B cell (primary cell): ENCODE data around the gene UBE2G2. TPM values are rescaled to one million over a fixed set of nuclear protein-coding genes. Genes with fewer than 3 reads are reported as not detected.

ENCODE experiments used
- ATAC-seq: fragments of 200-7000 bp; cut with Tn5 transposase; one replicate; pipeline ENCODE4 v1.10.0; 2021; ENCODE audit warnings: low read depth, mild to moderate bottlenecking, moderate number of reproducible peaks, moderate library complexity
- CTCF ChIA-PET: fragments of 350-600 bp; sonication (Branson Sonifier 250); formaldehyde crosslinking; loops from one replicate; lab custom pipeline; 2021; ENCODE audit warnings: antibody characterized with exemption, inconsistent platforms; lab: Charles Lee
- POLR2A ChIA-PET: fragments of 350-600 bp; sonication (Branson Sonifier 250); formaldehyde crosslinking; loops from one replicate; lab custom pipeline; 2021; ENCODE audit warnings: antibody characterized with exemption; lab: Charles Lee
- DNase-seq: peaks from one replicate; pipeline ENCODE4 v3.0.0; 2013
- H2AFZ ChIP-seq: 2 replicates; pipeline ENCODE4 v1.6.1; 2012; ENCODE audit warnings: mild to moderate bottlenecking, low read depth, low read length; ENCODE audit not compliant: insufficient read depth, poor library complexity, severe bottlenecking
- H3K27ac ChIP-seq, 2 donors: 1 replicate in 1 of 2; 2 replicates in 1 of 2; pipeline ENCODE4 v1.5.1; 2012 to 2013; ENCODE audit warnings: low read length in 2 of 2, mild to moderate bottlenecking in 2 of 2, moderate library complexity in 1 of 2
- H3K27me3 ChIP-seq, 4 experiments: fragments of 200-600 bp in 1 of 4; sonication (generic) in 1 of 4; replicated peaks in 1 of 4; 1 replicate in 2 of 4; 2 replicates in 2 of 4; pipeline versions ENCODE4 v1.6.1 to v1.7.0; 2013 to 2016; ENCODE audit warnings: low read length in 3 of 4, mild to moderate bottlenecking in 2 of 4, mixed read lengths in 1 of 4, moderate library complexity in 1 of 4; ENCODE audit not compliant: insufficient read depth in 4 of 4, control insufficient read depth in 3 of 4; ENCODE audit errors: control extremely low read depth in 1 of 4
- H3K36me3 ChIP-seq, 2 experiments: replicated peaks in 1 of 2; 1 replicate in 1 of 2; 2 replicates in 1 of 2; pipeline versions ENCODE4 v1.6.1 to v1.7.1; 2013; ENCODE audit warnings: low read length in 1 of 2; ENCODE audit not compliant: insufficient read depth in 2 of 2, control insufficient read depth in 1 of 2; ENCODE audit errors: control extremely low read depth in 1 of 2, extremely low read depth in 1 of 2
- H3K4me1 ChIP-seq, 2 donors: fragments of 200-600 bp in 1 of 2; sonication (generic) in 1 of 2; 1 replicate in 1 of 2; 2 replicates in 1 of 2; pipeline versions ENCODE4 v1.5.1 to v1.6.1; 2013 to 2017; ENCODE audit warnings: low read length in 2 of 2; ENCODE audit not compliant: control insufficient read depth in 2 of 2, insufficient read depth in 2 of 2
- H3K4me2 ChIP-seq: replicated peaks from 2 replicates; pipeline ENCODE3; 2012; ENCODE audit warnings: mild to moderate bottlenecking, low read depth, low read length; ENCODE audit not compliant: poor library complexity, severe bottlenecking
- H3K4me3 ChIP-seq, 5 experiments: fragments of 200-600 bp in 1 of 5; sonication (generic) in 1 of 5; 1 replicate in 3 of 5; 2 replicates in 2 of 5; pipeline versions ENCODE4 v1.5.1 to v1.7.0; 2011 to 2016; ENCODE audit warnings: low read length in 4 of 5, mild to moderate bottlenecking in 4 of 5, low read depth in 2 of 5, control low read depth in 1 of 5, moderate library complexity in 1 of 5; ENCODE audit not compliant: insufficient read depth in 1 of 5; ENCODE audit errors: control extremely low read depth in 1 of 5, extremely low read depth in 1 of 5
- H3K79me2 ChIP-seq: fragments of 200-600 bp; sonication (generic); one replicate; pipeline ENCODE4 v1.6.0; 2016; ENCODE audit warnings: low read length; ENCODE audit not compliant: control insufficient read depth, insufficient read depth
- H3K9ac ChIP-seq: fragments of 200-600 bp; sonication (generic); 2 replicates; pipeline ENCODE4 v1.6.1; 2017; ENCODE audit warnings: mild to moderate bottlenecking, low read length, moderate library complexity
- H3K9me3 ChIP-seq, 3 donors: one replicate each; pipeline versions ENCODE4 v1.6.1 to v1.7.1; 2013; ENCODE audit warnings: low read length in 2 of 3; ENCODE audit not compliant: control insufficient read depth in 2 of 3, insufficient read depth in 1 of 3; ENCODE audit errors: control extremely low read depth in 1 of 3
- H4K20me1 ChIP-seq: 2 replicates; pipeline ENCODE4 v1.6.0; 2012; ENCODE audit warnings: mild to moderate bottlenecking, low read length; ENCODE audit not compliant: insufficient read depth, control insufficient read depth, poor library complexity, severe bottlenecking
- H3K27ac Mint-ChIP-seq: one replicate; pipeline ENCODE4 v1.8.0; 2021; ENCODE audit warnings: mixed read lengths
- H3K27me3 Mint-ChIP-seq: one replicate; pipeline ENCODE4 v1.8.0; 2021; ENCODE audit warnings: mixed read lengths
- H3K4me1 Mint-ChIP-seq: one replicate; pipeline ENCODE4 v1.8.0; 2021; ENCODE audit warnings: mixed read lengths
- H3K4me3 Mint-ChIP-seq: one replicate; pipeline ENCODE4 v1.8.0; 2021; ENCODE audit warnings: mixed read lengths
- H3K9me3 Mint-ChIP-seq: one replicate; pipeline ENCODE4 v1.8.0; 2022; ENCODE audit warnings: mixed read lengths; ENCODE audit not compliant: insufficient read depth
- EZH2 ChIP-seq: IDR thresholded peaks from 2 replicates; pipeline ENCODE4 v1.6.1; 2012; ENCODE audit warnings: borderline replicate concordance, low read depth, mild to moderate bottlenecking, moderate library complexity, low read length; ENCODE audit not compliant: insufficient read depth, poor library complexity, severe bottlenecking
- WGBS: methylation state at CpG from one replicate; pipeline ENCODE4 v1.1.5; 2013; ENCODE audit warnings: missing lambda C conversion rate; ENCODE audit not compliant: insufficient coverage; 5-methylcytosine and 5-hydroxymethylcytosine counted together
- intact Hi-C: fragments of 100-400 bp; cut with micrococcal nuclease; formaldehyde crosslinking; loops from one replicate; pipeline ENCODE4 v1.10.0; 2022
- polyA plus RNA-seq: library from polyadenylated mRNA; depleted of rRNA; stranded (reverse); fragments of >200 nt; gene quantifications from 2 replicates; pipeline ENCODE4 v1.2.3, GENCODE V29; 2012
- total RNA-seq, 2 donors: library from RNA; stranded (reverse); fragments of 120-200 nt in 1 of 2; gene quantifications; 1 replicate in 1 of 2; 2 replicates in 1 of 2; pipeline versions ENCODE4 v1.2.3 to v1.2.4, GENCODE V29; 2013 to 2022
- TF ChIP-seq, protein P1 (sequence below): fragments of 200-600 bp; IDR thresholded peaks from one replicate; pipeline ENCODE4 v1.8.0; 2022; ENCODE audit warnings: antibody characterized with exemption, mild to moderate bottlenecking

Gene UBE2G2
- total and polyA plus RNA-seq, 2 donors (not counting 1 experiment from before 2014, with no cell fraction given) = 96.4 to 109 TPM

DNA sequence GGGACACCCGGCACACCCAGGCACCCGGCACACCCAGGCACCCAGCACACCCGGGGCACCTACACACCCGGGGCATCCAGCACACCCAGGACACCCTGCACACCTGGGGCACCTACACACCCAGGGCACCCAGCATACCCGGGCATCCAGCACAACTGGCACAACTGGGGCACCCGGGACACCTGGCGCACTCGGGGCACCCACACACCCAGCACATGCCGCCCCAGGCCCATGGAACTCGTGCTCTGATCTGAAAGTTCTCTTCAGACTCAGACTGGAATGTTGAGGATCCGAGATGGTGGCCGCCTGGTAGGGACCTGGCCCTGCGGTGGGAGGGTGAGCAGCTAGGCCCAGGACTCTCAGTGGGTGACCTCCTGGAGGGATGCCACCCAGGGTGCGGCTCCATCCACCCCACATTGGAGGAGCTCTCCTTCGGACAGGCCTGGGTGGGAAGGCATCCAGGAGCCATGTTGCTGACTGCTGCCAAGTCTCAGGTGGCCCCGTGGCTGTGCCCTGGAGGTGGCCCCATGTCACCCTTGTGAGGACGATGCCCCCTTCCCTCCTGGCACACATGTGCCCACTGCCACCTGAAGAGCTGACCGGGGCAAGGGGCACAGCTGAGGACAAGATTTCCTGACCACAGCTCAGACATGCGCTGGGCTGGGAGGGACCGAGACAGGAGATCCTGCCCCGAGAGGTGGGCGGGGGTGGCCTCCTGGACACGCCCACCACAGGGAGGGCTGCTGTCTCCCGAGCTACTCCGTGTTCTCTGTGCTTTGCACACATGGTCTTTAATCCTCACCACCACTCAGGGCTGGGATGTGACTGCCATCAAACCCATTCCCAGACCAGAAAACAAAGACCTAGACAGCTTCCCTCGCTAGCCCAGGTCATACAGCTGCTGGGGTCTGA, 37.0 kb downstream of the UBE2G2 start:
- H3K9me3 Mint-ChIP-seq = no peaks in the 10 kb centered on the region
- 84% methylated on average over 26 of the region's 26 CpGs for WGBS
- no peaks in the 10 kb centered on the region for H4K20me1 ChIP-seq
- no peak overlapping the region for H2AFZ ChIP-seq
- peaks cover 5% of the 10 kb centered on the region for H3K4me1 Mint-ChIP-seq
- peaks cover 0 to 5% of the 10 kb centered on the region in 2 donors for H3K4me1 ChIP-seq
- H3K9ac ChIP-seq = no peak overlapping the region
- H3K27me3 ChIP-seq = no peaks in the 10 kb centered on the region
- H3K36me3 ChIP-seq = no peaks in the 10 kb centered on the region
- ChIA-PET POLR2A (no interaction called here), CTCF (no interaction called here)
- no peaks in the 10 kb centered on the region for H3K27me3 Mint-ChIP-seq
- H3K4me3 Mint-ChIP-seq = no peak overlapping the region
- intact Hi-C loops = no loop called here
- ATAC-seq = no peak
- no peaks in the 10 kb centered on the region for H3K9me3 ChIP-seq
- no peak overlapping the region for H3K27ac Mint-ChIP-seq
- no peak overlapping the region for H3K27ac ChIP-seq
- no peak for TF ChIP-seq EZH2
- TF ChIP-seq, protein P1, sequence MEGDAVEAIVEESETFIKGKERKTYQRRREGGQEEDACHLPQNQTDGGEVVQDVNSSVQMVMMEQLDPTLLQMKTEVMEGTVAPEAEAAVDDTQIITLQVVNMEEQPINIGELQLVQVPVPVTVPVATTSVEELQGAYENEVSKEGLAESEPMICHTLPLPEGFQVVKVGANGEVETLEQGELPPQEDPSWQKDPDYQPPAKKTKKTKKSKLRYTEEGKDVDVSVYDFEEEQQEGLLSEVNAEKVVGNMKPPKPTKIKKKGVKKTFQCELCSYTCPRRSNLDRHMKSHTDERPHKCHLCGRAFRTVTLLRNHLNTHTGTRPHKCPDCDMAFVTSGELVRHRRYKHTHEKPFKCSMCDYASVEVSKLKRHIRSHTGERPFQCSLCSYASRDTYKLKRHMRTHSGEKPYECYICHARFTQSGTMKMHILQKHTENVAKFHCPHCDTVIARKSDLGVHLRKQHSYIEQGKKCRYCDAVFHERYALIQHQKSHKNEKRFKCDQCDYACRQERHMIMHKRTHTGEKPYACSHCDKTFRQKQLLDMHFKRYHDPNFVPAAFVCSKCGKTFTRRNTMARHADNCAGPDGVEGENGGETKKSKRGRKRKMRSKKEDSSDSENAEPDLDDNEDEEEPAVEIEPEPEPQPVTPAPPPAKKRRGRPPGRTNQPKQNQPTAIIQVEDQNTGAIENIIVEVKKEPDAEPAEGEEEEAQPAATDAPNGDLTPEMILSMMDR = no peak
- no peaks in the 10 kb centered on the region for H3K79me2 ChIP-seq
- DNase-seq = no peak
- H3K4me2 ChIP-seq = no peak overlapping the region
- no peak overlapping the region for H3K4me3 ChIP-seq
